Measurements from ENCODE around the gene ETFRF1.

ETFRF1 gene

GRCh38 chr12:25249931-25250738 is 55.1 kb downstream of the ETFRF1 start (continued):
- TF ChIP-seq SETDB1 (IDR thresholded peaks at IDR 0.05; ENCODE audit: insufficient read length, low read length), result no peak
- TF ChIP-seq ZNF658 (tag by site-specific recombination; IDR thresholded peaks at IDR 0.05), result no peak
- no peak for TF ChIP-seq ZSCAN18 (tag by site-specific recombination; IDR thresholded peaks at IDR 0.05)
- peak; percentile 43 for TF ChIP-seq ZNF366 (tag by site-specific recombination; conservative IDR thresholded peaks at IDR 0.05)
- TF ChIP-seq ZNF280C (tag by site-specific recombination; IDR thresholded peaks at IDR 0.05), result no peak
- no peak for TF ChIP-seq ZNF510 (tag by site-specific recombination; IDR thresholded peaks at IDR 0.05; ENCODE audit: insufficient replicate concordance)
- TF ChIP-seq ZIC2 (tag by site-specific recombination; IDR thresholded peaks at IDR 0.05), result no peak
- no peak for TF ChIP-seq HOXA7 (CRISPR knock-in tag; IDR thresholded peaks at IDR 0.05; ENCODE audit: borderline replicate concordance)
- TF ChIP-seq, protein P1, sequence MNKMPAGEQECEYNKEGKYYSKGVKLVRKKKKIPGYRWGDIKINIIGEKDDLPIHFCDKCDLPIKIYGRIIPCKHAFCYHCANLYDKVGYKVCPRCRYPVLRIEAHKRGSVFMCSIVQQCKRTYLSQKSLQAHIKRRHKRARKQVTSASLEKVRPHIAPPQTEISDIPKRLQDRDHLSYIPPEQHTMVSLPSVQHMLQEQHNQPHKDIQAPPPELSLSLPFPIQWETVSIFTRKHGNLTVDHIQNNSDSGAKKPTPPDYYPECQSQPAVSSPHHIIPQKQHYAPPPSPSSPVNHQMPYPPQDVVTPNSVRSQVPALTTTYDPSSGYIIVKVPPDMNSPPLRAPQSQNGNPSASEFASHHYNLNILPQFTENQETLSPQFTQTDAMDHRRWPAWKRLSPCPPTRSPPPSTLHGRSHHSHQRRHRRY (tag by site-specific recombination; IDR thresholded peaks at IDR 0.05), result no peak
- no peak for TF ChIP-seq ZNF529 (tag by site-specific recombination; IDR thresholded peaks at IDR 0.05; ENCODE audit: insufficient replicate concordance)
- TF ChIP-seq ZBTB11 (tag by site-specific recombination; conservative IDR thresholded peaks at IDR 0.05; ENCODE audit: low read depth), result no peak
- no peak for TF ChIP-seq ZNF626 (tag by site-specific recombination; IDR thresholded peaks at IDR 0.05)
- TF ChIP-seq, protein P2, sequence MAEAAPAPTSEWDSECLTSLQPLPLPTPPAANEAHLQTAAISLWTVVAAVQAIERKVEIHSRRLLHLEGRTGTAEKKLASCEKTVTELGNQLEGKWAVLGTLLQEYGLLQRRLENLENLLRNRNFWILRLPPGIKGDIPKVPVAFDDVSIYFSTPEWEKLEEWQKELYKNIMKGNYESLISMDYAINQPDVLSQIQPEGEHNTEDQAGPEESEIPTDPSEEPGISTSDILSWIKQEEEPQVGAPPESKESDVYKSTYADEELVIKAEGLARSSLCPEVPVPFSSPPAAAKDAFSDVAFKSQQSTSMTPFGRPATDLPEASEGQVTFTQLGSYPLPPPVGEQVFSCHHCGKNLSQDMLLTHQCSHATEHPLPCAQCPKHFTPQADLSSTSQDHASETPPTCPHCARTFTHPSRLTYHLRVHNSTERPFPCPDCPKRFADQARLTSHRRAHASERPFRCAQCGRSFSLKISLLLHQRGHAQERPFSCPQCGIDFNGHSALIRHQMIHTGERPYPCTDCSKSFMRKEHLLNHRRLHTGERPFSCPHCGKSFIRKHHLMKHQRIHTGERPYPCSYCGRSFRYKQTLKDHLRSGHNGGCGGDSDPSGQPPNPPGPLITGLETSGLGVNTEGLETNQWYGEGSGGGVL (tag by site-specific recombination; IDR thresholded peaks at IDR 0.05), result peak; percentile 53; the same call in 1 of the 2 replicates
- TF ChIP-seq ZNF544 (tag by site-specific recombination; IDR thresholded peaks at IDR 0.05), result no peak
- TF ChIP-seq SALL2 (tag by site-specific recombination; IDR thresholded peaks at IDR 0.05; ENCODE audit: borderline replicate concordance), result no peak
- TF ChIP-seq REPIN1 (tag by site-specific recombination; IDR thresholded peaks at IDR 0.05; ENCODE audit: low read depth), result no peak
- no peak for TF ChIP-seq ZNF146 (tag by site-specific recombination; IDR thresholded peaks at IDR 0.05)
- no peak for TF ChIP-seq ZNF549 (tag by site-specific recombination; IDR thresholded peaks at IDR 0.05)
- TF ChIP-seq ZNF335 (tag by site-specific recombination; conservative IDR thresholded peaks at IDR 0.05), result peak; percentile 53; the same call in 1 of the 2 replicates
- TF ChIP-seq KLF7 (tag by site-specific recombination; IDR thresholded peaks at IDR 0.05; ENCODE audit: borderline replicate concordance), result no peak
- TF ChIP-seq ZNF354C (tag by site-specific recombination; IDR thresholded peaks at IDR 0.05; ENCODE audit: borderline replicate concordance, low read depth), result no peak
- TF ChIP-seq, protein P3, sequence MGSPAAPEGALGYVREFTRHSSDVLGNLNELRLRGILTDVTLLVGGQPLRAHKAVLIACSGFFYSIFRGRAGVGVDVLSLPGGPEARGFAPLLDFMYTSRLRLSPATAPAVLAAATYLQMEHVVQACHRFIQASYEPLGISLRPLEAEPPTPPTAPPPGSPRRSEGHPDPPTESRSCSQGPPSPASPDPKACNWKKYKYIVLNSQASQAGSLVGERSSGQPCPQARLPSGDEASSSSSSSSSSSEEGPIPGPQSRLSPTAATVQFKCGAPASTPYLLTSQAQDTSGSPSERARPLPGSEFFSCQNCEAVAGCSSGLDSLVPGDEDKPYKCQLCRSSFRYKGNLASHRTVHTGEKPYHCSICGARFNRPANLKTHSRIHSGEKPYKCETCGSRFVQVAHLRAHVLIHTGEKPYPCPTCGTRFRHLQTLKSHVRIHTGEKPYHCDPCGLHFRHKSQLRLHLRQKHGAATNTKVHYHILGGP (tag by site-specific recombination; IDR thresholded peaks at IDR 0.05), result no peak
- TF ChIP-seq ZNF157 (tag by site-specific recombination; IDR thresholded peaks at IDR 0.05), result no peak
- TF ChIP-seq ZNF266 (tag by site-specific recombination; IDR thresholded peaks at IDR 0.05; ENCODE audit: low read depth), result no peak; the same call in 1 of the 2 replicates
- TF ChIP-seq OVOL3 (tag by site-specific recombination; IDR thresholded peaks at IDR 0.05), result no peak
- no peak for TF ChIP-seq ZNF513 (tag by site-specific recombination; IDR thresholded peaks at IDR 0.05)
